Measurements from ENCODE around the gene NIPA2.

- no peak for TF ChIP-seq CTCF (conservative IDR thresholded peaks at IDR 0.05; ENCODE audit: low read length)
- no peak for TF ChIP-seq EZH2phosphoT487 (IDR thresholded peaks at IDR 0.05; ENCODE audit: borderline replicate concordance, low read depth, low read length)
Observed at GRCh38 chr15:22861161-22861560, 22.7 kb downstream of the NIPA2 start.

Data from OCI-LY7 (cell line).